HepG2 (cell line): ENCODE data around the gene LYST. TPM values are rescaled to one million over a fixed set of nuclear protein-coding genes. Genes with fewer than 3 reads are reported as not detected.
A peak's percentile ranks its signal among the peaks of the same experiment; 100 is the strongest.

Source experiments
- CEBPG ChIP-seq: IDR thresholded peaks from 2 replicates; pipeline ENCODE4 v1.6.1; 2016
- CENPT ChIP-seq: sonication (generic); formaldehyde crosslinking; IDR thresholded peaks from 2 replicates; pipeline ENCODE4 v1.8.0; 2022; ENCODE audit warnings: low read depth, mild to moderate bottlenecking, moderate library complexity, missing genetic modification reagents
- DZIP1 ChIP-seq: sonication (generic); formaldehyde crosslinking; IDR thresholded peaks from 2 replicates; pipeline ENCODE4 v1.5.0; 2020; ENCODE audit warnings: mild to moderate bottlenecking, missing genetic modification reagents
- EP300 ChIP-seq, 3 experiments: sonication (generic) in 1 of 3; formaldehyde crosslinking in 1 of 3; IDR thresholded peaks; 2 replicates each; pipeline versions ENCODE4 v1.5.1 to v1.6.1; 2011 to 2020; ENCODE audit warnings: low read depth in 2 of 3, low read length in 2 of 3, borderline replicate concordance in 1 of 3, improper control_type of control experiment in 1 of 3, mild to moderate bottlenecking in 1 of 3, missing genetic modification reagents in 1 of 3, moderate library complexity in 1 of 3
- KLF16 ChIP-seq, 2 experiments: sonication (generic) in 1 of 2; formaldehyde crosslinking in 1 of 2; IDR thresholded peaks; 2 replicates each; pipeline versions ENCODE4 v1.6.1 to v1.8.0; 2016 to 2023; ENCODE audit warnings: missing genetic modification reagents in 2 of 2, missing compliant biosample characterization in 1 of 2
- KMT2A ChIP-seq: sonication (generic); formaldehyde crosslinking; IDR thresholded peaks from 2 replicates; pipeline ENCODE4 v1.4.0; 2020; ENCODE audit warnings: missing genetic modification reagents
- MTA1 ChIP-seq: sonication (generic); formaldehyde crosslinking; IDR thresholded peaks from 2 replicates; pipeline ENCODE4 v1.4.0; 2020; ENCODE audit warnings: missing genetic modification reagents, mild to moderate bottlenecking, borderline replicate concordance
- NR2F6 ChIP-seq, 2 experiments: IDR thresholded peaks; 2 replicates each; pipeline ENCODE4 v1.6.1; 2016; ENCODE audit warnings: antibody characterized with exemption in 1 of 2, mild to moderate bottlenecking in 1 of 2
- PHF21A ChIP-seq: sonication (generic); formaldehyde crosslinking; IDR thresholded peaks from 2 replicates; pipeline ENCODE4 v1.5.0; 2020; ENCODE audit warnings: mild to moderate bottlenecking, missing genetic modification reagents
- REST ChIP-seq, 2 experiments: IDR thresholded peaks; 2 replicates each; pipeline ENCODE4 v1.6.1; 2011 to 2012; ENCODE audit warnings: low read length in 2 of 2, borderline replicate concordance in 1 of 2, low read depth in 1 of 2, mild to moderate bottlenecking in 1 of 2, moderate library complexity in 1 of 2
- U2AF1 ChIP-seq: fragments of 200-400 bp; formaldehyde crosslinking; optimal IDR thresholded peaks from 2 replicates; pipeline ENCODE3; 2017; ENCODE audit warnings: mild to moderate bottlenecking, low read depth, low read length
- ZFY ChIP-seq: sonication (generic); formaldehyde crosslinking; IDR thresholded peaks from 2 replicates; pipeline ENCODE4 v1.4.0; 2020; ENCODE audit warnings: missing genetic modification reagents
- ZNF124 ChIP-seq: sonication (generic); formaldehyde crosslinking; IDR thresholded peaks from 2 replicates; pipeline ENCODE4 v1.4.0; 2020; ENCODE audit warnings: missing genetic modification reagents
- ZNF354B ChIP-seq: sonication (generic); formaldehyde crosslinking; IDR thresholded peaks from 2 replicates; pipeline ENCODE4 v1.8.0; 2022; ENCODE audit warnings: mild to moderate bottlenecking, missing genetic modification reagents
- ZNF574 ChIP-seq: sonication (generic); formaldehyde crosslinking; IDR thresholded peaks from 2 replicates; pipeline ENCODE4 v1.4.0; 2020; ENCODE audit warnings: missing genetic modification reagents
- ZNF614 ChIP-seq: IDR thresholded peaks from 2 replicates; pipeline ENCODE4 v1.6.1; 2018; ENCODE audit warnings: missing biosample characterization, missing genetic modification reagents, inconsistent platforms, borderline replicate concordance
- ZNF75D ChIP-seq: sonication (generic); formaldehyde crosslinking; IDR thresholded peaks from 2 replicates; pipeline ENCODE4 v1.8.1; 2023; ENCODE audit warnings: missing genetic modification reagents, mild to moderate bottlenecking, borderline replicate concordance
- ZSCAN12 ChIP-seq: sonication (generic); formaldehyde crosslinking; IDR thresholded peaks from 2 replicates; pipeline ENCODE4 v1.9.0; 2021; ENCODE audit warnings: mild to moderate bottlenecking, missing genetic modification reagents
- ZSCAN25 ChIP-seq: sonication (generic); formaldehyde crosslinking; IDR thresholded peaks from 2 replicates; pipeline ENCODE4 v1.8.0; 2022; ENCODE audit warnings: mild to moderate bottlenecking, missing genetic modification reagents
- polyA plus RNA-seq, 8 experiments: library from polyadenylated mRNA; depleted of rRNA in 3 of 8; stranded (reverse) in 7 of 8; unstranded in 1 of 8; fragments of >200 nt; fragmentation: Illumina TruSeq in 4 of 8; extraction: Trizol in 4 of 8; gene quantifications; 2 replicates each; pipeline versions ENCODE4 v1.2.1 to v1.2.3, GENCODE V29; 2011 to 2016; ENCODE audit warnings: low read depth in 4 of 8, missing spikeins in 1 of 8, mixed read lengths in 1 of 8; ENCODE audit not compliant: insufficient read depth in 1 of 8
- total RNA-seq, 5 experiments: library from RNA; depleted of rRNA; stranded (reverse); fragments of >200 nt; fragmentation: Illumina TruSeq; extraction: Trizol; gene quantifications; 2 replicates each; pipeline ENCODE4 v1.2.3, GENCODE V29; 2016; ENCODE audit warnings: low read depth in 1 of 5

Gene LYST
- total and polyA plus RNA-seq, 2 of the 13 experiments (the other 11 are each of a cell fraction or from before 2014, with no cell fraction given), result 0.91 to 2.5 TPM

- TF ChIP-seq ZSCAN25 (CRISPR knock-in tag), result 0 out of 2 replicates have a peak, but pooled peaks have one; percentile 60
- TF ChIP-seq ZNF75D, result no peak
- peak; percentile 71; the same call in 1 of the 2 replicates for TF ChIP-seq ZNF614 (CRISPR knock-in tag)
- TF ChIP-seq PHF21A (CRISPR knock-in tag), result peak; percentile 87; the same call in 1 of the 2 replicates
- TF ChIP-seq KLF16 (CRISPR knock-in tag; IDR thresholded peaks at IDR 0.05), result 0 out of 4 replicates have a peak, but pooled peaks of 1 of the 2 experiments have one; percentile 40
- 0 out of 4 replicates have a peak, but pooled peaks of 1 of the 2 experiments have one; percentile 29 for TF ChIP-seq EP300 (IDR thresholded peaks at IDR 0.05; ENCODE audit: low read depth in 2 of 2, low read length in 2 of 2)
- TF ChIP-seq EP300 (CRISPR knock-in tag; IDR thresholded peaks at IDR 0.05; ENCODE audit: borderline replicate concordance), result no peak
- TF ChIP-seq KMT2A (CRISPR knock-in tag), result peak; percentile 44; the same call in 1 of the 2 replicates
- peak; percentile 37 for TF ChIP-seq NR2F6 (IDR thresholded peaks at IDR 0.05)
- TF ChIP-seq NR2F6 (CRISPR knock-in tag; IDR thresholded peaks at IDR 0.05), result peak; percentile 60
- TF ChIP-seq CEBPG, result peak; percentile 48; the same call in 1 of the 2 replicates
- 0 out of 2 replicates have a peak, but pooled peaks have one; percentile 52 for TF ChIP-seq CENPT
- no peak for TF ChIP-seq U2AF1
- TF ChIP-seq MTA1 (CRISPR knock-in tag), result peak; percentile 77; the same call in 1 of the 2 replicates
- peak; percentile 78; the same call in 1 of the 2 replicates for TF ChIP-seq ZNF124 (CRISPR knock-in tag)
- TF ChIP-seq ZNF354B (CRISPR knock-in tag), result no peak
- 0 out of 4 replicates have a peak, but pooled peaks of 1 of the 2 experiments have one; percentile 15 for TF ChIP-seq REST (IDR thresholded peaks at IDR 0.05; ENCODE audit: borderline replicate concordance in 1 of 2, low read depth in 1 of 2, low read length in 2 of 2)
- peak; percentile 21; the same call in 1 of the 2 replicates for TF ChIP-seq ZFY (CRISPR knock-in tag)
- TF ChIP-seq ZSCAN12, result no peak
- TF ChIP-seq ZNF574 (CRISPR knock-in tag), result peak; percentile 56
- TF ChIP-seq DZIP1 (CRISPR knock-in tag), result no peak
These were observed 252.2 kb downstream of the LYST start (continued) for GRCh38 chr1:235614442-235614954.
